GM20431 (cell line): Measurements from ENCODE around the gene PCDH9.

Experiments used
- in situ Hi-C: fragments of 300-500 bp; cut with MseI, MboI; formaldehyde crosslinking; loops from one replicate; pipeline ENCODE4 v1.15.0; 2020; ENCODE audit warnings: low sequenced_read_pairs; ENCODE audit not compliant: unreplicated experiment

PCDH9 gene

GRCh38 chr13:67225252-67226159 is 4.6 kb downstream of the PCDH9 start:
- in situ Hi-C loops, result loop anchor here (25.0 kb wide), 1 partner anchor 1588 kb away; no protein-coding TSS in a partner anchor

DNA sequence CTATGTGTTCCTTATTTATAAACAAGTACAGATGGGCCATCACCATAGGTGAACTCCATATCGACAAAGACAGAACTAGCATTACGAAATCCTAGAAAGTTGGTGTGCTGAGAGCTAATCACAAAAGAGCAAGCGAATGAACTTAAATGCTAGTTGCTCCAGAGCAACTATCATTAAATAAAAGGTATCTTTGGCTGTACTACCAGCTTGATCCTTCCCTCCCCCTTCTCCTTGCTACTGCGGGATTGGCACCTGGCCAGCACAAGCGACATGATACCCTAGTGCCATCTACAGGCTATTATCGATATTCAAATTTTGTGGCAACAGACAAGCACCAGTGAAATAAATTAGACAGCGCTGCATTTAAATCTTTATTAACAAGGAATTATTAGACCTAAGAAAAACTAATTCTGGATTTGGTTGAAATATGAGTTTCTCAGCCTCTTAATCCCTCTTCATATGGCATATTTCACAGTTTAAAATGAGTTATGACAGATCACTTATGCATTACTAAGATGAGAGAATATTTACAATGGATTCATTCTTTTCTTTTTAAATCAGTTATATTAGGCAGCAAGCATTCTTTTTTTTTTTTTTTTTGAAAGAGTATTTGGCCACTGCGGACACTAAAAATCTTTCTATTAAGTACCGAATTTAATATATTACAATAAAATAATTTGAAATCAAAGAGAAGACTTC is 5.8 kb downstream of the PCDH9 start:
- in situ Hi-C loops, result no loop called here

GRCh38 chr13:67223742-67224141 is 6.4 kb downstream of the PCDH9 start:
- in situ Hi-C loops, result no loop called here

DNA sequence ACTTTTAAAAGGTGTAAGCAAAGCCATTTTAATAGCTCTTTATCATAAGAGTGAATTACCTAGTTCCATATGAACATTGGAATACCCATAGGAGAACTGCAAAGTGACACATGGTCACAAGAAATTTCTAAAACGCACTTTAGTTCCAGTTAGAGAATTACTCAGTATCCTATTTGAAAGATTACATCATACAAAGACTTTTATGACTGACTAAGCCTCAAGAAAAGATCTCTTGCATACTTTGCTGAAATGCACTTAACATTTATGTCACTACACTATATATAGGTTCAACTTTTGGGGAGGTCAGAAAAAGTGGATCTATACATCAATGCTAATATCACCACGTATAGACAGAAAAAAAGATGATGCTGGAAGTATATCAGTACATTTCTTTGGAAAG is 7.1 kb downstream of the PCDH9 start:
- in situ Hi-C loops, result no loop called here

DNA sequence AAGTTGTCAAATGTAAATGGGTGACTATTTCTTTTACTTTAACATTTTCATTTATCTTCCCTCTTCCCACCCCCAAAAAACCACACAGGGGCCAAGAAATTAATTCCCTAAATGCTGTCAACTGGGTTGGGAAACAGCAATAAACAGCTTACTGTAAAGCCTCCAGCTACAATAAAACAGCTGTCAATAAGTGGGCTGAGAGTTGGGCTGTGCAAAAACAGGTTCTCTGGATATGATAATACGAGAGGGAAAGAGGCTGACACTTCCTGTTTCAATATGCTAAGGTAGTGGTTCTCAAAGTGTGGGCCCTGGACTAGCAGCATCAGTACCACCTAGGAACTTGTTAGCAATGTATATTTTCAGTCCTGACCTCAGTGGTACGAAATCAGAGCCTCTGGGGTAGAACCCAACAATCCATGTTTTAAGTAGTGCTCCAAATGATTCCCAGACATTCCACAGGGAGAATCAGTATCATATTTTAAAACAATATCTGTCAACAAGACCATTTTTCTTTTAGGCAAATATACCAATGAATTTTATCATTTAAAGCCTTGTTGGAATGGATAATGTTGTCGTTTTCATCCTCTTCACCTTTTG is 8.4 kb downstream of the PCDH9 start:
- in situ Hi-C loops, result no loop called here

DNA sequence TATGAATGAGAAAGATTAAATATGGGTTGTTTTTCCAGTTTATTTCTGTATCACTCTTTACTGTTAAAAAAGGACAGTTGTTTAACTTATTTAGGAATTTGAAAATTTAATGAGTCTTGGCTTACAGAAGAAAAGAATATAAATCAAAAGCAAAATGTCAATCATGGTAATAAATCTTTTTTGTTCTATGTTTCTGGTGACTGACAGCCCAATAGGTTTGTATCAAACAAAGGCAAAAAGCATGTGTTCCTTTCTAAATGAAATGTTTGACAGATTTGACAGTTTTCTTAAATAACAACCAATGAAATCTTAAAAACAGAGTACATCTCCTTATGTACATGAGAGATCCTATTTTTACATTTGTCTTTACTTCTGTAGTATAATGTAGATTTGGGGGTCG is 11.0 kb downstream of the PCDH9 start:
- in situ Hi-C loops, result no loop called here

GRCh38 chr13:67217880-67218279 is 12.3 kb downstream of the PCDH9 start:
- in situ Hi-C loops, result no loop called here

GRCh38 chr13:67216864-67217263 is 13.3 kb downstream of the PCDH9 start:
- in situ Hi-C loops, result no loop called here

DNA sequence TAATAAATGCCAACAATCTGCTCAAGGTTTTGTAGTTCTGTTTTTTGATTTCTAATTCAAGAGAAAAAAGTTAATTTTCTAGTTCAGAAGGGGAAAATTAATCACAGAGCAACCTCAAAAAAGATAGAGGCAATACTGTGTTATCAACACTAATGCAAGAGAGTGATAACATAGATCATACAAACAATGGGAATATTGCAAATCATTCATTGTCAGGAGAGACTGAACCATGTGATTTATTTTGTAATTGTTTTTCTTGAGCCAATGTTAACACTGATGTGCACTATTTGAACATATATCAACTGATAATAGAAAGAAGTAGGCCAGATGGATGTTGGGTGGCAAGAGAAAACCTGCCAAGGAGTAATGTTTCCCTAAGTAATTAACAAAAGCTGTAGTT is 19.9 kb downstream of the PCDH9 start:
- in situ Hi-C loops, result no loop called here

DNA sequence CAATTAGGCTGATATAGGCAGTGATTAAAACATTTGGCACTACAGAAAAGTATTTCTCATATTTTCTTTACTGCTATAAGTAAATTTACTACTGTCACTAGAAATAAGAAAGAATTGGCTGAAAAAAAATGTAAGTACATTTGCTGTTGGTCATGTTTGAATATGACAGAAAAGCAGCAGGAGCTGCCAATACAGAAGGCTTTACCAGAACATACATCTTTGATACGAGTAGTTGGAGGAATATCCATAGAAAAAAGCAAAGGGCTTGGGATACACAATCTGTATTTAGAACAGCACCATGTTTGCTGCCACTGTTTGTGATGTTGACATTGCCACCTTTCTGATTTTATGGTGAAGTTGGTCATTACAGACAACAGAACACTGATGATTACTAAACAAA is 21.6 kb downstream of the PCDH9 start:
- in situ Hi-C loops, result no loop called here

GRCh38 chr13:67204764-67205163 is 25.4 kb downstream of the PCDH9 start:
- in situ Hi-C loops, result no loop called here

DNA sequence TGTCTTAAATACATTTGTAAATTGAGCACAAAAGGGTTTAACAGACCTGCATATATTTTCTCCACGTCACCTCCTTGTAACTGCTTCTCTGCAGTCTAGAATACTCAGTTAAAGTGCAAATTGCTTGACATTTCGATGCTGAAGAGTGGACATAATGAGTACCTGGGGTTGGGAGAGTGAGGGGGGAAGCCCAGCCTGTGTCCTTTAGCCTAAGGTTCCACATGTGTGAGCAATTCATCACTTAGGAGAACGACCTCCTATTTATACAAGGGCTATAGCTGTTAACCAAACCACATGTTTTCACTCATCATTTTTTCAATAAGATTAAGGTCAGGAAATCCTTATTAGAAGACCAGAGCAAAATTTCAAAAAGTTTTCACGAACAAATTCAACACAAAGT is 29.5 kb downstream of the PCDH9 start:
- in situ Hi-C loops, result no loop called here

DNA sequence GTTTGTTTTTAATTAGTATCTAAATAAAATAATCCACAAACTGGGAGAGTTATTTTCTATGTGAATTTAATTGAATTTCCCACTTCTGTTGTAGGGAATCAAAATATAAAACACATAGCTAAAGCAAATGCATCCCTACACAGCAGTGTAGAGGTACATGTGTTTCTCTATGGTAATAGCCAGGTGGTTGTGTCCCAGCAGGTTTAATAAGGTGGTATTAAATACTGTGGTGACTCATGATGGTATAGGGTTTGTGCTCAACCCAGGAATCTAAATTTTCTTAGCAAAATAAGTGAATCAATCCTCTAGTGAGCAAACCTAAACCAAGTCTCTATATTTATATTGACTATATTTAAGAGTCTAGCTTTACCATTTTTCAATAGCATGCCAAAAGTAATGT is 30.0 kb downstream of the PCDH9 start:
- in situ Hi-C loops, result no loop called here

GRCh38 chr13:67197704-67198103 is 32.4 kb downstream of the PCDH9 start:
- in situ Hi-C loops, result no loop called here

DNA sequence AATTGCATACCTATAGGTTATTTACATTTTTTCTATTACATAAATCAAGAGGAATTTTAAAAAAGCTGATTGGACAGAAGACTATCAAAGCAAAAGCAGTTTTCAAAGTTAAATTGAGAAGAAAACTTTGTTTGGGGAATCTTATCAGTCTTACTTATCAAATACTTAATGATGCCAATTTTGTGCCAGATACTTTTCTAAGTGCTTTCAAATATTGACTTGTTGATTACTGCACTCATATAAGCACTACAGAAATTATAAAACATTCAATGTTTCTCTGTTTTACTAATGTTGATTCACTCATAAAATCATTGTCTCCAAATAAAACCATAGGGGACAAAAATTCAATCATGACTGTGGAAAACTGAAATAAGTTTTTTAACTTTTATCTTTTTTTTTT is 36.2 kb downstream of the PCDH9 start:
- in situ Hi-C loops, result no loop called here

- in situ Hi-C loops, result no loop called here
Measured at GRCh38 chr13:67192751-67193150, 37.4 kb downstream of the PCDH9 start.

- in situ Hi-C loops, result no loop called here
Measured at GRCh38 chr13:67186995-67187569, 43.1 kb downstream of the PCDH9 start.

GRCh38 chr13:67184247-67184646 is 45.9 kb downstream of the PCDH9 start:
- in situ Hi-C loops, result no loop called here

GRCh38 chr13:67183151-67183550 is 47.0 kb downstream of the PCDH9 start:
- in situ Hi-C loops, result no loop called here

GRCh38 chr13:67175836-67176459 is 54.2 kb downstream of the PCDH9 start:
- in situ Hi-C loops, result no loop called here
